HepG2 (cell line): ENCODE measurements around the gene IMP3. TPM values are rescaled to one million over a fixed set of nuclear protein-coding genes. Genes with fewer than 3 reads are reported as not detected.
A peak's percentile ranks its signal among the peaks of the same experiment; 100 is the strongest.

ENCODE experiments used
- CHD2 ChIP-seq: IDR thresholded peaks from 2 replicates; pipeline ENCODE4 v1.6.1; 2011; ENCODE audit warnings: low read depth, low read length, improper control_type of control experiment
- DNMT3B ChIP-seq: conservative IDR thresholded peaks from 2 replicates; pipeline ENCODE4 v1.6.1; 2016; ENCODE audit warnings: missing biosample characterization, control low read depth
- ELF3 ChIP-seq: IDR thresholded peaks from 2 replicates; pipeline ENCODE4 v1.6.1; 2016; ENCODE audit warnings: missing genetic modification reagents, missing compliant biosample characterization
- IRF1 ChIP-seq: sonication (generic); formaldehyde crosslinking; IDR thresholded peaks from 2 replicates; pipeline ENCODE4 v1.4.0; 2020; ENCODE audit warnings: low read depth, mild to moderate bottlenecking, missing genetic modification reagents
- NR2F2 ChIP-seq: IDR thresholded peaks from 2 replicates; pipeline ENCODE4 v1.6.1; 2012; ENCODE audit warnings: low read depth, inconsistent platforms, borderline replicate concordance
- RFXANK ChIP-seq: IDR thresholded peaks from 2 replicates; pipeline ENCODE4 v1.6.1; 2016
- SP4 ChIP-seq: sonication (generic); formaldehyde crosslinking; IDR thresholded peaks from 2 replicates; pipeline ENCODE4 v1.8.1; 2023; ENCODE audit warnings: mild to moderate bottlenecking, missing genetic modification reagents
- SYNCRIP ChIP-seq: fragments of 200-400 bp; formaldehyde crosslinking; IDR thresholded peaks from 2 replicates; pipeline ENCODE4 v1.6.1; 2018; ENCODE audit warnings: mild to moderate bottlenecking, low read depth, low read length; ENCODE audit not compliant: insufficient read depth
- THAP7 ChIP-seq: sonication (generic); formaldehyde crosslinking; IDR thresholded peaks from 2 replicates; pipeline ENCODE4 v1.8.1; 2023; ENCODE audit warnings: mild to moderate bottlenecking, missing genetic modification reagents
- TMF1 ChIP-seq: sonication (generic); formaldehyde crosslinking; IDR thresholded peaks from 2 replicates; pipeline ENCODE4 v1.8.1; 2022; ENCODE audit warnings: low read depth, missing genetic modification reagents
- ZMAT3 ChIP-seq: sonication (generic); formaldehyde crosslinking; conservative IDR thresholded peaks from 2 replicates; pipeline ENCODE4 v1.7.0; 2021; ENCODE audit warnings: missing genetic modification reagents
- ZNF333 ChIP-seq: sonication (generic); formaldehyde crosslinking; IDR thresholded peaks from 2 replicates; pipeline ENCODE4 v1.4.0; 2020; ENCODE audit warnings: mild to moderate bottlenecking, missing genetic modification reagents, borderline replicate concordance
- ZNF431 ChIP-seq: sonication (generic); formaldehyde crosslinking; IDR thresholded peaks from 2 replicates; pipeline ENCODE4 v1.9.0; 2022; ENCODE audit warnings: missing genetic modification reagents, low read depth, mild to moderate bottlenecking, borderline replicate concordance
- ZNF484 ChIP-seq: sonication (generic); formaldehyde crosslinking; IDR thresholded peaks from 2 replicates; pipeline ENCODE4 v1.5.1; 2020; ENCODE audit warnings: mild to moderate bottlenecking, low read depth, missing genetic modification reagents, borderline replicate concordance
- ZNF503 ChIP-seq: sonication (generic); formaldehyde crosslinking; IDR thresholded peaks from 2 replicates; pipeline ENCODE4 v1.4.0; 2020; ENCODE audit warnings: missing genetic modification reagents
- ZNF709 ChIP-seq: sonication (generic); formaldehyde crosslinking; IDR thresholded peaks from 2 replicates; pipeline ENCODE4 v1.5.0; 2020; ENCODE audit warnings: mild to moderate bottlenecking, missing genetic modification reagents
- ZNF746 ChIP-seq: sonication (generic); formaldehyde crosslinking; IDR thresholded peaks from 2 replicates; pipeline ENCODE4 v1.8.0; 2022; ENCODE audit warnings: mild to moderate bottlenecking, missing genetic modification reagents
- ZNF776 ChIP-seq: sonication (generic); formaldehyde crosslinking; IDR thresholded peaks from 2 replicates; pipeline ENCODE4 v1.4.0; 2020; ENCODE audit warnings: mild to moderate bottlenecking, missing genetic modification reagents
- ZNF841 ChIP-seq: sonication (generic); formaldehyde crosslinking; IDR thresholded peaks from 2 replicates; pipeline ENCODE4 v1.8.1; 2023; ENCODE audit warnings: missing genetic modification reagents, borderline replicate concordance
- polyA plus RNA-seq, 8 experiments: library from polyadenylated mRNA; depleted of rRNA in 3 of 8; stranded (reverse) in 7 of 8; unstranded in 1 of 8; fragments of >200 nt; fragmentation: Illumina TruSeq in 4 of 8; extraction: Trizol in 4 of 8; gene quantifications; 2 replicates each; pipeline versions ENCODE4 v1.2.1 to v1.2.3, GENCODE V29; 2011 to 2016; ENCODE audit warnings: low read depth in 4 of 8, missing spikeins in 1 of 8, mixed read lengths in 1 of 8; ENCODE audit not compliant: insufficient read depth in 1 of 8
- total RNA-seq, 5 experiments: library from RNA; depleted of rRNA; stranded (reverse); fragments of >200 nt; fragmentation: Illumina TruSeq; extraction: Trizol; gene quantifications; 2 replicates each; pipeline ENCODE4 v1.2.3, GENCODE V29; 2016; ENCODE audit warnings: low read depth in 1 of 5
- TF ChIP-seq, protein P1 (sequence below): sonication (generic); formaldehyde crosslinking; IDR thresholded peaks from 2 replicates; pipeline ENCODE4 v1.5.0; 2020; ENCODE audit warnings: missing genetic modification reagents
- TF ChIP-seq, protein P2 (sequence below): sonication (generic); formaldehyde crosslinking; IDR thresholded peaks from 2 replicates; pipeline ENCODE4 v1.5.0; 2020; ENCODE audit warnings: missing genetic modification reagents
- TF ChIP-seq, protein P3 (sequence below): sonication (generic); formaldehyde crosslinking; IDR thresholded peaks from 2 replicates; pipeline ENCODE4 v1.9.0; 2021; ENCODE audit warnings: missing genetic modification reagents, mild to moderate bottlenecking, borderline replicate concordance

Gene IMP3
- total and polyA plus RNA-seq, 2 of the 13 experiments (the other 11 are each of a cell fraction or from before 2014, with no cell fraction given): 38.3 to 143 TPM

GRCh38 chr15:75639709-75640482 lies at the start of gene IMP3 (continued):
- TF ChIP-seq ZNF503 (peak; percentile 78; the same call in 1 of the 2 replicates), ZNF431 (no peak), THAP7 (CRISPR knock-in tag) (peak; percentile 88; the same call in 1 of the 2 replicates), IRF1 (CRISPR knock-in tag) (0 out of 2 replicates have a peak, but pooled peaks have one; percentile 59), SP4 (CRISPR knock-in tag) (peak; percentile 77), DNMT3B (CRISPR knock-in tag) (no peak), ZNF484 (peak; percentile 81; the same call in 1 of the 2 replicates), TMF1 (CRISPR knock-in tag) (peak; percentile 93), ZNF776 (CRISPR knock-in tag) (peak; percentile 88), SYNCRIP (no peak), ZNF746 (CRISPR knock-in tag) (no peak; the same call in 1 of the 2 replicates), ZMAT3 (CRISPR knock-in tag) (peak; percentile 97), ZNF841 (CRISPR knock-in tag) (peak; percentile 54; the same call in 1 of the 2 replicates), ELF3 (CRISPR knock-in tag) (peak; percentile 78), RFXANK (CRISPR knock-in tag) (no peak; the same call in 1 of the 2 replicates), NR2F2 (no peak), CHD2 (peak; percentile 96), ZNF333 (CRISPR knock-in tag) (peak; percentile 61), ZNF709 (peak; percentile 73; the same call in 1 of the 2 replicates)
- TF ChIP-seq, protein P1, sequence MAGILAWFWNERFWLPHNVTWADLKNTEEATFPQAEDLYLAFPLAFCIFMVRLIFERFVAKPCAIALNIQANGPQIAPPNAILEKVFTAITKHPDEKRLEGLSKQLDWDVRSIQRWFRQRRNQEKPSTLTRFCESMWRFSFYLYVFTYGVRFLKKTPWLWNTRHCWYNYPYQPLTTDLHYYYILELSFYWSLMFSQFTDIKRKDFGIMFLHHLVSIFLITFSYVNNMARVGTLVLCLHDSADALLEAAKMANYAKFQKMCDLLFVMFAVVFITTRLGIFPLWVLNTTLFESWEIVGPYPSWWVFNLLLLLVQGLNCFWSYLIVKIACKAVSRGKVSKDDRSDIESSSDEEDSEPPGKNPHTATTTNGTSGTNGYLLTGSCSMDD: no peak; the same call in 1 of the 2 replicates
- TF ChIP-seq, protein P2, sequence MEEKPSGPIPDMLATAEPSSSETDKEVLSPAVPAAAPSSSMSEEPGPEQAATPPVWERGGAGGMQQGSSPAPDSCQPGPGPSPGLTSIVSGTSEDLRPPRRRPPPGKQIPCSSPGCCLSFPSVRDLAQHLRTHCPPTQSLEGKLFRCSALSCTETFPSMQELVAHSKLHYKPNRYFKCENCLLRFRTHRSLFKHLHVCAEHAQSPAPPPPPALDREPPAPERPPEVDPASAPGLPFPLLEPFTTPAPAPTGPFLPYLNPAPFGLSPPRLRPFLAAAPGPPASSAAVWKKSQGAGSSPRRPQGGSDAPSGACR (CRISPR knock-in tag): no peak
- TF ChIP-seq, protein P3, sequence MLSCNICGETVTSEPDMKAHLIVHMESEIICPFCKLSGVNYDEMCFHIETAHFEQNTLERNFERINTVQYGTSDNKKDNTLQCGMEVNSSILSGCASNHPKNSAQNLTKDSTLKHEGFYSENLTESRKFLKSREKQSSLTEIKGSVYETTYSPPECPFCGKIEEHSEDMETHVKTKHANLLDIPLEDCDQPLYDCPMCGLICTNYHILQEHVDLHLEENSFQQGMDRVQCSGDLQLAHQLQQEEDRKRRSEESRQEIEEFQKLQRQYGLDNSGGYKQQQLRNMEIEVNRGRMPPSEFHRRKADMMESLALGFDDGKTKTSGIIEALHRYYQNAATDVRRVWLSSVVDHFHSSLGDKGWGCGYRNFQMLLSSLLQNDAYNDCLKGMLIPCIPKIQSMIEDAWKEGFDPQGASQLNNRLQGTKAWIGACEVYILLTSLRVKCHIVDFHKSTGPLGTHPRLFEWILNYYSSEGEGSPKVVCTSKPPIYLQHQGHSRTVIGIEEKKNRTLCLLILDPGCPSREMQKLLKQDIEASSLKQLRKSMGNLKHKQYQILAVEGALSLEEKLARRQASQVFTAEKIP (CRISPR knock-in tag): no peak
